ENCODE results near the gene HECTD1.
"Not testable (repeated sequence)": the region's sequence is repeated elsewhere in the genome, so short reads cannot be mapped to it uniquely, and the experiment has no call there.

HECTD1 gene

GRCh38 chr14:31194661-31195060 is 12.9 kb downstream of the HECTD1 start:
- no peak for DNase-seq (ENCODE audit: low read depth in 2 of 2)

DNA sequence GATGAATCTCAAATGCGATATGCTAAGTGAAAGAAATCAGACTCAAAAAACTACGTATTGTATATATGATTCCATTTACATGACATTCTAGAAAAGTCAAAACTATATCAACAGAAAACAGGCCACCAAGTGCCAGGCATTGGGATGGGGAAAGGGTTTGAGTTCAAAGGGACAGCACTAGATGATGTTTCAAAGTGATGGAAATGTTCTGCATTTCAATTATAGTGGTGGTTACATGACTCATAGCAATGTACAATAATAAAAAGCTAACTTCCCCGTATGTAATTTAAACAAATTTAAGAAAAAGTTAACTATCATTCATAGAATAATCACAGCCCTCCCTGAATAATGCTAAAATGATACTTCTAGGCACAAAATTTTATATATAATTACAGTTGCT is 13.5 kb downstream of the HECTD1 start:
- DNase-seq (ENCODE audit: low read depth in 2 of 2) = no peak

- DNase-seq (ENCODE audit: low read depth in 2 of 2) = not testable (repeated sequence)
Measured at GRCh38 chr14:31192544-31192943, 15.0 kb downstream of the HECTD1 start.

DNA sequence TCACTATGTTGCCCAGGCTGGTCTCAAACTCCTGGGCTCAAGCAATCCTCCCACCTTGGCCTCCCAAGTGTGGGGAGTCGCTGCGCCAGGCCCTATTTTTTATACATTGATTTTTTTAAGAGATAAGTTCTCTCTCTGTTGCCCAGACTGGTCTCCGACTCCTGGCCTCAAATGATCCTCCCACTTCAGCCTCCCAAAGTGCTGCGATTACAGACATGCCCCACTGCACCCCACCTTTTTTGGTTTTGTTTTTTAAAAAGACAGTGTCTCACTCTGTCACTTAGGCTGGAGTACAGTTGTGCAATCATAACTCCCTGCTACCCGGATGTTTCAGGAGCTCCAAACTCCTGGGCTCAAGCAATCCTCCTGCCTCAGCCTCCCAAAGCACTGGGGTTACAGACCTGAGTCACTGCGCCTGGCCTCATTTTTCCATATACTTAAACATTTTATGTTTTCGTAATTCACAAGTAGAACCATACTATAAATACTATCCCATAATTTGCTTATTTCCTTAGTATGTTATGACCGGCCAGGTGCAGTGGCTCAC is 16.8 kb downstream of the HECTD1 start:
- no peak for DNase-seq (ENCODE audit: low read depth in 2 of 2)

GRCh38 chr14:31190219-31190603 is 17.4 kb downstream of the HECTD1 start:
- no peak for DNase-seq (ENCODE audit: low read depth in 2 of 2)

DNA sequence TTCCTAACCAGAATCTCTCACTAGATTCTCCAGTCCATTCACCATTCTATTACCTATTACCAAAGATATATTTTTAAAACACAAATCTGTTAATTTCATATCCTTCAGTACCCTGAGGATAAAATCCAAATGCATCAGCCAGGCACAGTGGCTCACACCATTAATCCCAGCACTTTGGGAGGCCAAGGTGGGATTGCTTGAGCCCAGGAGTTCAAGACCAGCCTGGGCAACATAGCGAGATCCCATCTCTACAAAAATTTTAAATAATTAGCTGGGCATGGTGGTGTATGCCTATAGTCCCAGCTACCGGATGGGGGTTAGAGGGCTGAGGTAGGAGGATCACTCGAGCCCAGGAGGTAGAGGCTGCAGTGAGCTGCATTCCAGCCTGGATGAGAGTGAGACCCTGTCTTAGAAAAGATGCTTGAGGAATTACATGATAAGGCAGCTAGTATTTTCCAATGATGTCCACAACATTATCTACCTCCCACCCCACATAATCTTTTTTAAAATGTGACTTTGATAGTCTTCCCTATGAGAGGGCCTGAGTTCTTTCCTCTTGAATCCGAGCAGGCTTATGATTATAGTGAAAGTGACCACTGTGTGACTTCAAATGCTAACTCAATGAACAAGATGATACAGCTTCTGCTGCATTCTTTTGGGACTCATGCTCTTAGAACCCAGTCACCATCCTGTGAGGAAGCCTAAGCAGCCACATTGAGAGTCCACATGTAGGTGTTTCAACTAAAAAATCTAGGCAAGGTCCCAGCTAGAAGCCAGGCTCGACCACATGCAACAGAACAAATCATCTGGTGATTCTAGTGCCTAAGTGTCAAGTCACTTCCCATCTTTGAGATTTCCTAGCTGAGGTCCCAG is 18.0 kb downstream of the HECTD1 start:
- DNase-seq (ENCODE audit: low read depth in 2 of 2) = no peak

DNA sequence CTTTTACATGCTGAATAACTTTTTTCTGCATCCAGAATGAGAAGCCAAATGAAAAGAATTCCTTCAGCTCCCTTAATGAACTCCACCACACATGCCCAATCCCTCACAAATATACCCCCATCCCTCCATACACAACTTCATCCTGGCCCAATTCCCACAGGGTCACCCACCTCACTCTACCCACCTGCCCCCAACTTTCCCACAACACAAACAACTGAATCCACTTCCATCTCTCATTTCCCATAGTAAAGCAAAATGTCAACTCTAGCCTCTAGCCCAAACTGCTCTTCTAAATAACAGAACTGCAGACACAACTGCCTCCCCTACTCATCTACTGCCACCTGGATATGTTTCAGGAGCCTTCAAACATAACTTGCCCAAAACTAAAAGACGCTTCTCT is 18.8 kb downstream of the HECTD1 start:
- DNase-seq (ENCODE audit: low read depth in 2 of 2) = no peak

DNA sequence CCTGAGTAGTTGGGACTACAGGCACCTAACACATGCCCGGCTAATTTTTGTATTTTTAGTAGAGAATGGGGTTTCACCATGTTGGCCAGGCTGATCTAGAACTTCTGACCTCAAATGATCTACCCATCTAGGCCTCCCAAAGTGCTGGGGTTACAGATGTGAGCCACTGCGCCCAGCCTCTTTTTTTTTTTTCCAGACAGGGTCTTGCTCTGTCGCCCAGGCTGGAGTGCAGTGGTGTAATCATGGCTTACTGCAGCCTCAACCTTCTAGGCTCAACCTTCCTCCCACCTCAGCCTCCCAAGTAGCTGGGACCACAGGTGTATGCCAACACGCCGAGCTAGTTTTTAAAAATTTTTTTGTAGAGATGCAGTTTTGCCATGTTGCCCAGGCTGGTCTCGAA is 25.6 kb downstream of the HECTD1 start:
- not testable (repeated sequence) for DNase-seq (ENCODE audit: low read depth in 2 of 2)

- no peak for DNase-seq (ENCODE audit: low read depth in 2 of 2)
Measured at GRCh38 chr14:31181271-31181670, 26.3 kb downstream of the HECTD1 start.

DNA sequence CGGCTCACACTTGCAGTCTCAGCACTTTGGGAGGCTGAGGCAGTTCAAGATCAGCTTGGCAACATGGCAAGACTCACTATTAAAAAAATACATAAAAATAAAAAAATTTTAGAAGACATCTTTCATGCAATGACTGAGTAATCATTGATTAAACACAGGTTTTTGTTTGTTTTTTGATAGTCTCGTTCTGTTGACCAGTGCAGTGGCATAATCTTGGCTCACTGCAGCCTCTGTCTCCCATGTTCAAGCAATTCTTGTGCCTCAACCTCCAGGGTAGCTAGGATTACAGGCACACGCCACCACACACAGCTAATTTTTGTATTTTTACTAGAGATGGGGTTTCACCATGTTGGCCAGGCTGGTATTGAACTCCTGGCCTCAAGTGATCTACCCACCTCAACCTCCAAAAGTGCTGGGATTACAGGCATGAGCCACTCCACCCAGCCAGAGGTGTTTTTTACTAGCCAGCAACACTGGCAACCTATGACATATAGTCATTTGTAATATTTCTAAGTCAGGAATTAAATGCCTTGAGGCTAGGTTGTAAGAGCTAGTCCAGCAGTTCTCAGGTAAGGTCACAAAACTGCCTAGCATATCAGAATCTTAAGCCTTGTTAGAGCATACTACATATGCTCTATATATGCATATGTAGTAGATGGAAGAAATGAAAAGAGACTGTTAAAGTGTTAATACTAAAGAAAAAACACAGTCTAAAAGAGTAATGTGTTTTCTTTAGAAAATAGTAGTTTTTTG is 27.1 kb downstream of the HECTD1 start:
- no peak for DNase-seq (ENCODE audit: low read depth in 2 of 2)

DNA sequence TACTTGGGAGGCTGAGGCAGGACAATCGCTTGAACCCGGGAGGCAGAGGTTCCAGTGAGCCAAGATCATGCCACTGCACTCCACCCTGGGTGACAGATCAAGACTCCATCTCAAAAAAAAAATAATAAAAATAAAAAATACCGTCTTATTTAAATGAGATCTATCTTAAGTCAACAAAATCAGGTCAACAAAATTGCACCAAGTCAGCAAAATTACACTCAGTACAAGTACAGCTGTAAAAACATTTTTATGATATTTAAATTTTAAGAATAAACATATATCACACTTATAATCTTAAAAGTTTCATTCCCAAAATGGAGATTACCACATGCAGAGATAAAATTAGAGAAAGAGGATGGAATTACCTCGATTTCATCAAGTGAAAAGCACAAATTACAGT is 33.2 kb downstream of the HECTD1 start:
- no peak for DNase-seq (ENCODE audit: low read depth in 2 of 2)

DNA sequence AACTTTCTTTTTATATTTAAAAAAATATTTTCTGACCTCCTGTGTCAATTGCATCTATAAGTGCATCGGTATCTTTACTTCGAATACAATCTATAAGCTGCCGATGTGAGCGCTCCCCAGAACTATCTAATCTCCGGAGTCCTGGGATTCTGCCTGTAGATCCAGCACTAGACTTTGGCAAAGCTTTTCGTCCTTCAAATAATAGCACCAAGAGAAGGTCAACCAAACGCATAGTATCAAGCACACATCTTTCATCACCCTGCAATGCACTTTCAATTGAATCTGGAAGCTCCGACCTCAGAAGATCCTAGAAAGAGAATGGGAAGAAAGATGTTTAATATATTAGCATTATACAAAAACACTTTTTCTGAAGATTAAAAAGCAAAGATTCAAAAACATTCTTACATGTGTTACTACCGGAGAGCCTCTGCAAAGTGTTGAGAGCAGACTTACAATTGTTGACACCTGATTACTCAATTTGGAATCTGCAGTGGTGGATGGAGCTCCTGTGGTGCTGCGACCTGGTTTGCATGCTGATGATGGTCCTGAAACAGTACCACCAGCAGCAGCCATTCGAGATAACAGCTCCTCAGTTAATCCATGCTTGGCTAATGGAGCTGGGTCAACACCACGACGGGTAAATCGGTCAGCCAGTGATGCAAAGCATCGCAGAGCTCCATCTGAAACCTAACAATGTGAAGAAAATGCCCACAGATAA is 34.3 kb downstream of the HECTD1 start:
- DNase-seq (ENCODE audit: low read depth in 2 of 2) = no peak

DNA sequence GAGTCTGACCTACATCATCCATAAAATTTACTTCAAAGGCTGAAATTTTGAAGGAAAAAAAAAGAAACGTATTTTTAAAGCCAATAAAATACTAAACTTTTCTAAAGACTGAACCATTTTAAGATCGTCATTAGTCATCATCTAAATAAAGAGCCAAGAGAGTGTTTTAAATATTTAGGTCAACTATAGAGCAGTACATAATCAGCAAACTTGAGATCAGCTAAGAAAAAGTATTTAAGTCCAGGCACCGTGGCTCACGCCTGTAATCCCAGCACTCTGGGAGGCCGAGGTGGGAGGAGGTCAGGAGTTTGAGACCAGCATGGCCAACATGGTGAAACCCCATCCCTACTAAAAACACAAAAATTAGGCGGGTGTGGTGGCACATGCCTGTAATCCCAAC is 35.5 kb downstream of the HECTD1 start:
- DNase-seq (ENCODE audit: low read depth in 2 of 2) = no peak

GRCh38 chr14:31170411-31170810 is 37.2 kb downstream of the HECTD1 start:
- DNase-seq (ENCODE audit: low read depth in 2 of 2) = no peak

- no peak for DNase-seq (ENCODE audit: low read depth in 2 of 2)
Measured at GRCh38 chr14:31169877-31170276, 37.7 kb downstream of the HECTD1 start.

DNA sequence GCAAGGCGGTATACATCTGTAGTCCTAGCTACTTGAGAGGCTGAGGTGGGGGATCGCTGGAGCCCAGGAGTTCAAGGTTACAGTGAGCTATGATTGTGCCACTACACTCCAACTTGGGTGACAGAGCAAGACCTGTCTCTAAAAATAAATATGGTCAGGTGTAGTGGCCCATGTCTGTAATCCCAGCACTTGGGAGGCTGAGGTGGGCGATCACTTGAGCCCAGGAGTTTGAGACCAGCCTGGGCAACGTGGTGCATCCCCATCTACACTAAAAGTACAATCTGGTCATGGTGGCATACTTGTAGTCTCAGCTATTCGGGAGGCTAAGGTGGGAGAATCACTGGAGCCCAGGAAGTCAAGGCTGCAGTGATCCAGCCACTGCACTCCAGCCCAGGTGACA is 40.6 kb downstream of the HECTD1 start:
- DNase-seq (ENCODE audit: low read depth in 2 of 2) = no peak

GRCh38 chr14:31166271-31166561 is 41.4 kb downstream of the HECTD1 start:
- DNase-seq (ENCODE audit: low read depth in 2 of 2) = no peak

- no peak for DNase-seq (ENCODE audit: low read depth in 2 of 2)
Measured at GRCh38 chr14:31164115-31164514, 43.5 kb downstream of the HECTD1 start.

DNA sequence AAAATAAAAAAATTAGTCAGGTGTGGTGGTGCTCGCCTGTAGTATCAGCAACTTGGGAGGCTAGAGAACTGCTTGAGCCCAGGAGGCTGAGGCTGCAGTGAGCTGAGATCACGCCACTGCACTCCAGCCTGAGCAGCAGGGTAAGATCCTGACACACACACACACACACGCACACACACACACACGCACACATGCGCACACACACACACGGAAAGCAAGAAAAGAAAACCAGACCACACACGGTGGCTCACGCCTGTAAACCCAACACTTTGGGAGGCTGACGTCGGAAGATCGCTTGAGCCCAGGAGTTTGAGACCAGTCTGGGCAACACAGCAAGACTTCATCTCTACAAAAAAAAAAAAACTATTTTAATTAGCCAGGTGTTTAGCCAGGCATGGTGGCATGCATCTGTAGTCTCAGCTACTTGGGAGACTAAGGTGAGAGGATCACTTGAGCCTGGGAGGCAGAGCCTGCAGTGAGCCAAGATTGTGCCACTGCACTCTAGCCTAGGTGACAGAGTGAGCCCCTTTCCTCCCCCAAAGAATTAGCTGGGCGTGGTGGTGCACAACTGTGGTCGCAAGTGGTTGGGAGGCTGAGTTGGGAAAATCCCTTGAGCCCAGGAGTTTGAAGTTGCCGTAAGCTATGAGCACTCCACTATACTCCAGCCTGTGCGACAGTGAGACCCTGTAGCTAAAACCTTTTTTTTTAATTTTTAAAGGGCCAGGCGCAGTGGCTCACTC is 44.5 kb downstream of the HECTD1 start:
- DNase-seq (ENCODE audit: low read depth in 2 of 2) = no peak

- no peak for DNase-seq (ENCODE audit: low read depth in 2 of 2)
Measured at GRCh38 chr14:31161274-31161673, 46.3 kb downstream of the HECTD1 start.

- no peak for DNase-seq (ENCODE audit: low read depth in 2 of 2)
Measured at GRCh38 chr14:31159682-31160296, 47.8 kb downstream of the HECTD1 start.

All from stimulated activated CD8-positive, alpha-beta memory T cell treated with anti-CD3 and anti-CD28 coated beads, Interleukin-15, amount 100 ng/mL, for 4 hours (primary cell).